Kidney glomerular epithelial cell (primary cell): ENCODE measurements around the gene FFAR3.
"Not testable (repeated sequence)": the region's sequence is repeated elsewhere in the genome, so short reads cannot be mapped to it uniquely, and the experiment has no call there.

ENCODE experiments used
- DNase-seq: peaks from one replicate; lab custom pipeline; 2025; lab: John Stamatoyannopoulos, UW

The FFAR3 gene

GRCh38 chr19:35401416-35401815 lies 43.2 kb downstream of the FFAR3 start:
- DNase-seq = not testable (repeated sequence)

GRCh38 chr19:35403116-35403760 lies 45.0 kb downstream of the FFAR3 start:
- no peak for DNase-seq

- DNase-seq = no peak
Measured at GRCh38 chr19:35404879-35405622, 46.8 kb downstream of the FFAR3 start.

DNA sequence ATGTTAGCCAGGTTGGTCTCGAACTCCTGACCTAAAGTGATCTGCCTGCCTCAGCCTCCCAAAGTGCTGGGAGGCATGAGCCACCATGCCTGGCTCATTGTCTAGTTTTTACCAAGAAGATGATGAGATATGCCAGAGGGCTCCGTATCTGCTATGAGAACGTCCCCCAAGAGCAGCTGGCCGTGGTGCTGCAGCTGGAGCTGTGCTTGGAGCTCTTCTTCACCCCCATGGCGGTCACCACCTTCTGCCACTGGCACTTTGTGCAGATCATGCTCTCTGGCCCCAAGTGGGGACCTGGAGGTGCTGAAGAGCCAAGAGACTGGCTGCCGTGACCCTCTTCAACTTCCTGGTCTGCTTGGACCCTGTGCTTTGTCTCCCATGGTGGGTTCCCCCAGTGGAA lies 49.4 kb downstream of the FFAR3 start:
- DNase-seq = no peak

GRCh38 chr19:35408284-35409171 lies 50.3 kb downstream of the FFAR3 start:
- no peak for DNase-seq

DNA sequence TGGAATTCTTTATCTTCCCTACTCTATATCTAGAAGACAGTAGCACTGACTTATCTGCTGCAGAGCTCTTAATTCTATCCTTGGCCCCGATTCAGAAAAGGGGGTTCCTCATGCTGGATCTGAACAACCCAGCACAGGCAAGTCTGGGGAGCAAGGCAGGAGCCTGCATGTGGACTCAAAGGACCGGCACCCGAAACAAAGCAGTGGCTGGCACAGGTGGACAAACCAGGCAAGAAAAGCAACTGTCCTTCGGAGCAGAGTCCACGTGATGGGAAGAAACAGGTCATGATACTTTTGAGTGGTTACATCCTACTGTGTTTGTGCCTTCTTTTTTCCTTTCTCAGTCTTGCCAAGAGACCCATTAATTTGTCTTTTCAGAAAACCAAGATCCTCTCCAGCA lies 50.9 kb downstream of the FFAR3 start:
- no peak for DNase-seq
